CD14-positive monocyte (primary cell): ENCODE data around the gene DNAH14. TPM values are rescaled to one million over a fixed set of nuclear protein-coding genes. Genes with fewer than 3 reads are reported as not detected.
"Not testable (repeated sequence)": the region's sequence is repeated elsewhere in the genome, so short reads cannot be mapped to it uniquely, and the experiment has no call there.

Source experiments
- DNase-seq, 3 donors: peaks; one replicate each; pipeline ENCODE4 v3.0.0-alpha.2; 2011 to 2022
- H2AFZ ChIP-seq: 2 replicates; pipeline ENCODE4 v1.6.0; 2012; ENCODE audit warnings: mild to moderate bottlenecking, low read depth, low read length, inconsistent platforms; ENCODE audit not compliant: insufficient read depth, poor library complexity, severe bottlenecking
- H3K27ac ChIP-seq, 2 donors: 1 replicate in 1 of 2; 2 replicates in 1 of 2; pipeline ENCODE4 v1.5.1; 2012 to 2013; ENCODE audit warnings: low read length in 2 of 2, control low read depth in 1 of 2, inconsistent platforms in 1 of 2, low read depth in 1 of 2, mild to moderate bottlenecking in 1 of 2
- H3K27me3 ChIP-seq, 2 donors: one replicate each; pipeline versions ENCODE4 v1.6.0 to v1.6.1; 2011 to 2013; ENCODE audit warnings: low read length in 2 of 2; ENCODE audit not compliant: control insufficient read depth in 2 of 2, insufficient read depth in 2 of 2
- H3K36me3 ChIP-seq, 2 donors: replicated peaks in 1 of 2; 1 replicate in 1 of 2; 2 replicates in 1 of 2; pipeline versions ENCODE4 v1.5.1 to v1.6.1; 2012 to 2013; ENCODE audit warnings: low read length in 2 of 2, control low read depth in 1 of 2, inconsistent platforms in 1 of 2, mild to moderate bottlenecking in 1 of 2; ENCODE audit not compliant: insufficient read depth in 2 of 2, control insufficient read depth in 1 of 2
- H3K4me1 ChIP-seq, 2 donors: 1 replicate in 1 of 2; 2 replicates in 1 of 2; pipeline versions ENCODE4 v1.5.1 to v1.6.1; 2012 to 2013; ENCODE audit warnings: low read length in 2 of 2, control low read depth in 1 of 2, inconsistent platforms in 1 of 2, mild to moderate bottlenecking in 1 of 2, moderate library complexity in 1 of 2; ENCODE audit not compliant: insufficient read depth in 2 of 2, control insufficient read depth in 1 of 2
- H3K4me2 ChIP-seq: replicated peaks from 2 replicates; pipeline ENCODE3; 2012; ENCODE audit warnings: low read length, moderate library complexity, mild to moderate bottlenecking; ENCODE audit not compliant: poor library complexity, severe bottlenecking; ENCODE audit errors: extremely low read depth
- H3K4me3 ChIP-seq, 3 experiments: fragments of 200-600 bp in 1 of 3; sonication (generic) in 1 of 3; replicated peaks in 1 of 3; 1 replicate in 2 of 3; 2 replicates in 1 of 3; pipeline ENCODE4 v1.5.1; 2011 to 2013; ENCODE audit warnings: low read length in 3 of 3, mild to moderate bottlenecking in 3 of 3, control low read depth in 2 of 3, low read depth in 2 of 3, inconsistent platforms in 1 of 3, moderate library complexity in 1 of 3
- H3K79me2 ChIP-seq: 2 replicates; pipeline ENCODE4 v1.6.0; 2012; ENCODE audit warnings: mild to moderate bottlenecking, control low read depth, inconsistent platforms, low read length, moderate library complexity; ENCODE audit not compliant: insufficient read depth
- H3K9ac ChIP-seq: 2 replicates; pipeline ENCODE4 v1.6.0; 2017; ENCODE audit warnings: low read length, mild to moderate bottlenecking; ENCODE audit not compliant: insufficient read depth, poor library complexity, severe bottlenecking
- H3K9me3 ChIP-seq, 2 donors: replicated peaks in 1 of 2; 1 replicate in 1 of 2; 2 replicates in 1 of 2; pipeline versions ENCODE4 v1.5.1 to v1.6.1; 2012 to 2013; ENCODE audit warnings: low read length in 2 of 2, control low read depth in 1 of 2; ENCODE audit not compliant: control insufficient read depth in 1 of 2, insufficient read depth in 1 of 2
- H4K20me1 ChIP-seq: 2 replicates; pipeline ENCODE4 v1.6.0; 2012; ENCODE audit warnings: mild to moderate bottlenecking, low read length, control low read depth, moderate library complexity; ENCODE audit not compliant: insufficient read depth
- H3K27ac Mint-ChIP-seq, 7 donors: one replicate each; pipeline ENCODE4 v1.8.0; 2020; ENCODE audit warnings: mild to moderate bottlenecking in 7 of 7, mixed read lengths in 7 of 7, moderate library complexity in 6 of 7, inconsistent platforms in 2 of 7
- H3K27me3 Mint-ChIP-seq, 3 donors: one replicate each; pipeline ENCODE4 v1.8.0; 2021 to 2022; ENCODE audit warnings: low read depth in 3 of 3, mild to moderate bottlenecking in 3 of 3, mixed read lengths in 3 of 3, moderate library complexity in 3 of 3, inconsistent platforms in 1 of 3
- H3K36me3 Mint-ChIP-seq, 2 donors: one replicate each; pipeline ENCODE4 v1.8.0; 2020; ENCODE audit warnings: mixed read lengths in 2 of 2, inconsistent platforms in 1 of 2, mild to moderate bottlenecking in 1 of 2
- H3K4me1 Mint-ChIP-seq: one replicate; pipeline ENCODE4 v1.8.0; 2020; ENCODE audit warnings: mild to moderate bottlenecking, mixed read lengths
- H3K4me3 Mint-ChIP-seq, 2 donors: one replicate each; pipeline ENCODE4 v1.8.0; 2020; ENCODE audit warnings: mild to moderate bottlenecking in 2 of 2, mixed read lengths in 2 of 2, moderate library complexity in 1 of 2
- H3K9me3 Mint-ChIP-seq, 7 donors: one replicate each; pipeline ENCODE4 v1.8.0; 2020 to 2022; ENCODE audit warnings: mixed read lengths in 7 of 7, mild to moderate bottlenecking in 6 of 7, moderate library complexity in 6 of 7, inconsistent platforms in 2 of 7
- CTCF ChIP-seq: fragments of 200-600 bp; IDR thresholded peaks from one replicate; pipeline ENCODE4 v1.8.0; 2022; ENCODE audit warnings: antibody characterized with exemption, mild to moderate bottlenecking
- WGBS: methylation state at CpG from one replicate; pipeline ENCODE4 v1.1.5; 2013; ENCODE audit warnings: missing lambda C conversion rate; ENCODE audit not compliant: insufficient coverage; 5-methylcytosine and 5-hydroxymethylcytosine counted together
- intact Hi-C, 2 donors: fragments of 100-400 bp; cut with micrococcal nuclease; formaldehyde crosslinking; loops; one replicate each; pipeline versions ENCODE4 v1.15.0 to v1.15.1; 2023
- polyA plus RNA-seq, 3 donors: library from polyadenylated mRNA; depleted of rRNA in 1 of 3; unstranded in 2 of 3; stranded (reverse) in 1 of 3; fragments of 300-500 nt in 2 of 3; fragments of >200 nt in 1 of 3; fragmentation: Illumina TruSeq in 2 of 3; gene quantifications; 1 replicate in 2 of 3; 2 replicates in 1 of 3; pipeline ENCODE4 v1.2.3, GENCODE V29; 2012 to 2021

DNAH14 gene
- polyA plus RNA-seq, 3 donors = 0.83 TPM; not detected in 2

- Histone ChIP-seq H3K27ac (no peak overlapping the region), H3K27me3 (no peaks in the 10 kb centered on the region), H3K36me3 (no peaks in the 10 kb centered on the region), H3K4me1 (no peaks in the 10 kb centered on the region), H2AFZ (no peak overlapping the region), H4K20me1 (no peaks in the 10 kb centered on the region), H3K79me2 (no peaks in the 10 kb centered on the region), H3K9me3 (no peaks in the 10 kb centered on the region), H3K4me3 (no peak overlapping the region), H3K9ac (no peak overlapping the region), H3K4me2 (no peak overlapping the region)
- H3K27me3 Mint-ChIP-seq = no peaks in the 10 kb centered on the region
- no peak for TF ChIP-seq CTCF
- H3K4me3 Mint-ChIP-seq = no peak overlapping the region
- H3K27ac Mint-ChIP-seq = no peak overlapping the region
- H3K9me3 Mint-ChIP-seq = peaks cover 2 to 9% (median 4%) of the 10 kb centered on the region in 7 donors
- intact Hi-C loops = no loop called here
- H3K36me3 Mint-ChIP-seq = no peaks in the 10 kb centered on the region
- no peak for DNase-seq
- H3K4me1 Mint-ChIP-seq = no peaks in the 10 kb centered on the region
- no CpG with 5 or more reads among the region's 1 CpG for WGBS
Measured at GRCh38 chr1:225026701-225027100, 97.2 kb downstream of the DNAH14 start.

GRCh38 chr1:225036441-225036840 is 107.0 kb downstream of the DNAH14 start:
- H3K27me3 Mint-ChIP-seq, DNase-seq, H4K20me1 ChIP-seq, H3K4me1 Mint-ChIP-seq, H3K27ac ChIP-seq, H3K4me3 Mint-ChIP-seq, H3K79me2 ChIP-seq, intact Hi-C loops, H2AFZ ChIP-seq, H3K4me1 ChIP-seq, H3K4me2 ChIP-seq, H3K27me3 ChIP-seq, H3K27ac Mint-ChIP-seq, H3K36me3 Mint-ChIP-seq, H3K9me3 ChIP-seq, H3K9me3 Mint-ChIP-seq, H3K9ac ChIP-seq, H3K36me3 ChIP-seq, H3K4me3 ChIP-seq: not testable (repeated sequence)
- no CpG with 5 or more reads among the region's 1 CpG for WGBS
